GM21825 (cell line): Measurements from ENCODE around the gene MICA.
"Not testable (repeated sequence)": the region's sequence is repeated elsewhere in the genome, so short reads cannot be mapped to it uniquely, and the experiment has no call there.

Experiments
- ATAC-seq: cut with Tn5 transposase; IDR thresholded peaks from one replicate; pipeline ENCODE4 v1.9.1; 2021; ENCODE audit warnings: mild to moderate bottlenecking, moderate library complexity; ENCODE audit not compliant: unreplicated experiment

MICA gene

GRCh38 chr6:31453259-31453658, 49.9 kb downstream of the MICA start:
- ATAC-seq: no peak

DNA sequence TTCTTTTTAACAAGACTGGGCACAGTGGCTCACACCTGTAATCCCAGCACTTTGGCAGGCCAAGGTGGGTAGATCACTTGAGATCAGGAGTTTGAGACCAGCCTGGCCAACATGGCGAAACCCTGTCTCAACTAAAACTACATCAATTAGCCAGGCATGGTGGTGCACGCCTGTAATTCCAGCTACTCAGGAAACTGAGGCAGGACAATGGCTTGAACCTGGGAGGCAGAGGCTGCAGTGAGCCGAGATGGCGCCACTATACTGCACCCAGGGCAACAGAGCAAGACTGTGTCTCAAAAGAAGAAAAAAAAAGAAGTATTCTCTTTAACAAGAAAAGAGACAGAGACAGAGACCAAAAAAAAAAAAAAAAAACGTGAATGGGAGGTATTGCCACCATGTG, 56.5 kb downstream of the MICA start:
- not testable (repeated sequence) for ATAC-seq

- ATAC-seq: no peak
Measured at GRCh38 chr6:31460361-31461025, 57.1 kb downstream of the MICA start.

GRCh38 chr6:31462026-31462963, 58.9 kb downstream of the MICA start:
- no peak for ATAC-seq

DNA sequence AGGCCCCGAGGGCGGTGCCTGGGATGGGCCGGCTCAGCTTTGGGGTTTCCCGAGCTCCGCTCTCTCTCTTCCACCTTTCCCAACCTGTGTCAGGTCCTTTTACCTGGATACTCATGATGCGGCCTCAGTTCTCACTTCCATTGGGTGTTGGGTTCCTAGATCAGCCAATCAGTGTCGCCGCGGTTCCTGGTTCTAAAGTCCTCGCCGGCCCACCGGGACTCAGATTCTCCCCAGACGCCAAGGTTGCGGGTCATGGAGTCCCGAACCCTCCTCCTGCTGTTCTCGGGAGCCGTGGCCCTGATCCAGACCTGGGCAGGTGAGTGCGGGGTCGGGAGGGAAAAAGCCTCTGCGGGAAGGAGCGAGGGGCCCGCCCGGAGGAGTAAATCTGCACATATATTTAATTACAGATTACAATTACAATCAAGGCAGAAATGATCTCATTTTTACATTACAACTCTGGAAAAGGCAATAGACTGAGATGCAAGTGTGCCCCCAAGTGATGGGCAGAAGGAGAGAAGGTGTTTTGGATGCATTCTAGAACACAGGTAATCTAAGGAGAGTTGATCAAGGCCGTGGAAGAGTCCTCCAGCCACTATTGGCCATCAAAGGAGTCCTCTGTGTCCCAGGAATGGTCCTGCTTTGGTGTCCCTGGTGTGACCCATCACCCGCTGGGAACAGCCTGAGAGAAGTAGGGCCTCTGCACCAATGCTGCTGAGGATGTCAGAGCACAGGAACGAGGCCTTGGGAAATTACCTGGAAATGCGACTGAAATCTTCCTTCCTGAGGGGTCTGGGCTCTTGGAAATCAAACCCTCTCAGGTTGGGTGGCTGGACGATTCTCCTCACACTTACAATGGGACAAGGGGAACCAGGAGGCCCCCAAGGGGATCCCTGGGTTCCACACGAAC, 59.8 kb downstream of the MICA start:
- peak; percentile 88 for ATAC-seq

DNA sequence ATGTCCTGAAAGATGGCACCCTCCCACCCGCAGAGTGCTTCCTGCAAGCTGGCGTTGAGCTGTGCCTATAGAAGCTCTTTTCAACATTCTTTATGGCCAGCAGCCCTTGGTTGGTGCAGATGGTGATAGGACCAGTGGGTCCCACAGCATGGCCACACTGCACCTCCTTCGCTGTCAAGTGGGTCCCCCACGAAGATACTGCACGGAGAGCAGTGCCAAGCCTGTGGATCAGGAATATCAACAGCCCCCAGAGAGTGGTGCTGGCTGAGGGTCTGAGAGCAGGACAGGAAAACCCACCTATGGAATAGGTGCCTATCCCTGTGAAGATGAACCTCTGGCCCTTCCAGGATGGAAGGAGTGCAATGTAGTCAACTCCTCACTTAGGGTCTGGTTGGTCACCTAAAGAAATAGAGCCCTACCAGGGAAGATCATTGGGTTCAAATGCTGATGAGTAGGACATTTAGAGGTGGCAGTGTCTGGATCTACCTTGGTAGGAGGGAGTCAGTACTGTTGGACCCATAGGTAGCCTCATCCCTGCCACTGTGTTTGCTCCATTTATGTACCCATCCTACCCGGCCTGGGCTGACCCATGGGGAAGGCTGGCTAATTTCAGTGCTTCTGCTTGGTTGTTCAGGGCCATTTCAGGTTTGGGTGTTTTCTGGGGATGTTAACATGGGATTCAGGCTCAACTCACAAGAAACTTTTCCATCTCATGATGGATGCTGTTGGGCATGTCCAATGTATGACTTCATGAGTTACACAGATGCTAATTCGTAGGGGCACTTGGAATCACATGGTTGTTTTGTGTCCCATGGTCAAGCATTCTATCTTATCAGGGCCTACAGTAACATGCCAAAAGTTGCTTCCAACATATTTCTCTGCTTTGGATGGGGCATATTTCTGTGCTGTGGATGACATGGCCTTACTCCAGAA, 61.1 kb downstream of the MICA start:
- no peak for ATAC-seq
